Measurements from ENCODE around the gene TNFRSF6B.

- TF ChIP-seq EP300 (IDR thresholded peaks at IDR 0.05; ENCODE audit: borderline replicate concordance in 1 of 2, low read depth in 1 of 2, low read length in 1 of 2): no peak
- TF ChIP-seq, protein P1, sequence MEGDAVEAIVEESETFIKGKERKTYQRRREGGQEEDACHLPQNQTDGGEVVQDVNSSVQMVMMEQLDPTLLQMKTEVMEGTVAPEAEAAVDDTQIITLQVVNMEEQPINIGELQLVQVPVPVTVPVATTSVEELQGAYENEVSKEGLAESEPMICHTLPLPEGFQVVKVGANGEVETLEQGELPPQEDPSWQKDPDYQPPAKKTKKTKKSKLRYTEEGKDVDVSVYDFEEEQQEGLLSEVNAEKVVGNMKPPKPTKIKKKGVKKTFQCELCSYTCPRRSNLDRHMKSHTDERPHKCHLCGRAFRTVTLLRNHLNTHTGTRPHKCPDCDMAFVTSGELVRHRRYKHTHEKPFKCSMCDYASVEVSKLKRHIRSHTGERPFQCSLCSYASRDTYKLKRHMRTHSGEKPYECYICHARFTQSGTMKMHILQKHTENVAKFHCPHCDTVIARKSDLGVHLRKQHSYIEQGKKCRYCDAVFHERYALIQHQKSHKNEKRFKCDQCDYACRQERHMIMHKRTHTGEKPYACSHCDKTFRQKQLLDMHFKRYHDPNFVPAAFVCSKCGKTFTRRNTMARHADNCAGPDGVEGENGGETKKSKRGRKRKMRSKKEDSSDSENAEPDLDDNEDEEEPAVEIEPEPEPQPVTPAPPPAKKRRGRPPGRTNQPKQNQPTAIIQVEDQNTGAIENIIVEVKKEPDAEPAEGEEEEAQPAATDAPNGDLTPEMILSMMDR (IDR thresholded peaks at IDR 0.05): no peak
- TF ChIP-seq TAF1 (IDR thresholded peaks at IDR 0.05; ENCODE audit: borderline replicate concordance, low read depth, low read length): no peak
- no peak for TF ChIP-seq SMC3 (IDR thresholded peaks at IDR 0.05; ENCODE audit: low read depth, low read length)
Observed at GRCh38 chr20:63662813-63663189, 33.7 kb upstream of the TNFRSF6B start.

All from SK-N-SH (cell line).